NCI-H345 treated with DMSO at 0.1 percent for 48 hours (cell line): ENCODE data around the gene PRDM4.

ENCODE experiments used
- DNase-seq: peaks from one replicate; lab custom pipeline; 2025; ENCODE audit not compliant: unreplicated experiment; lab: John Stamatoyannopoulos, UW

PRDM4 gene

DNA sequence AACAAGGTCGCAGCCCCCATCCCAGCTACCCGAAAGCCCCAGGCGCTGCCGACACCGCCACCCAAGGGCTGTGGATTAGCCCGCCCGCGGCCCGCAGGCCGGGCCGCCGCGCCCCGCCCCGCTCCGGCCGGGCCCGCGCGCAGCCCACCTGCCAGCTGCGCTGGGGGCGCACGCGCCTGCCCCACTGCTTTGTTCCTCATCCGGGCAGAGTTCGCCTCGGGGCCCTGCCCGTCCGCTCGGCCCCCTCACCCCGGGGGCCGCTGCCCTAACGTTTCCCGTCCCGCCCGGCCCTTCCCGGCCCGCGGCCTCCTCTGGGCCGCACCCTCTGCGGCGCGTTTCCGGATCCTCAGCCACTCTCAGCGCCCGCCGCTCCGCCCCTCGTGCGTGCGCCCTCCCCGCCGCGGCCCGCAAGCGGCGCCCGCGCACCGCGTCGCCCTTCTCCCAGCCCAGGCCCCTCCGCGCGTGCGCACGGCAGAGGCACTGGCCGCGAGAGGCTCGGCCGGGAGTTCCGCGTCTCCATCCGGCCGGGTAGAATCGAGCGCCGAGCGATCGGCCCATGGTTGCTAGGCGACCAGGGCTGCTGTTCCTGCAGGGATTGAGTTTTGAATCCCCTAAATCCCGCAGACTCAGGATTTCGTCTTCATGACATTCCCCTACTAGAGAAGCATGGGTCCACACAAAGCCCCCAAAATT lies at the start of gene PRDM4:
TSS of gene PRDM4 (minus strand) at position 329 of the 693 bp plus-strand sequence. CDS start 622 bp downstream, outside the sequence.
- peak; percentile 91 for DNase-seq

GRCh38 chr12:107807471-107808150 lies 46.7 kb upstream of the PRDM4 start:
- DNase-seq = no peak

- DNase-seq = no peak
Measured at GRCh38 chr12:107805488-107806180, 44.7 kb upstream of the PRDM4 start.

DNA sequence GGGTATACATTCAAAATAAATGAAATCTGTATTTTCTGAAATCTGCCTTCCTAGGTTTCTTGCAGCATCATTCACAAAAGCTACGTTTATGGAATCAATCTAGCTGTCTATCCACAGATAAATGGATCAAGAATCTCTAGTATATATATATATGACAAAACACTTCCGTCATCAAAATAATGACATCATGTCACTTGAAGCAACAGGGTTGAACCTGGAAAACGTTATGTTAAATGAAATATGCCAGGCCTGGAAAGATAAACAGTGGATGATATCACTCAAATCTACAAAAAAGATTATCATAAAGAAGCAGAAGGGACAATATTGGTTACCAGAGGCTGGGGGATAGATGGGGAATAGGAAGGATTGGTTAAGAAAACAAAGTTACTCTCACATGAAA lies 42.2 kb upstream of the PRDM4 start:
- no peak for DNase-seq

- no peak for DNase-seq
Measured at GRCh38 chr12:107801150-107801549, 40.2 kb upstream of the PRDM4 start.

DNA sequence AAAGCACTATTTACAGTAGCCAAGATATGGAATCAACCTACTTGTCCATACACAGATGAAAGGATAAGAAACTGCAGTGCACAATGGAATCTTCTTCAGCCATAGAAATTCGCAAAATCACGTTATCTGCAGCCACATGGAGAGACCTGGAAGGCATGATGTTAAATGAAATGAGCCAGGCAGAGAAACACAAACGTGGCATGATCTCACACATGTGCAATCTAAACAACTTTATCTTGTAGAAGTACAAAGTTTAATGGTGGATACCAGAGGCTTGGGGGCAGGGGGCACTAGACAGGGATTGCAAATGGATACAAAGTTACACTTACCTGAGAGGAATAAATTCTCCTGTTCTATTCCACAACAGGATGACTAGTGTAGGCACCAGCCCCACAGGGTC lies 37.6 kb upstream of the PRDM4 start:
- no peak for DNase-seq

DNA sequence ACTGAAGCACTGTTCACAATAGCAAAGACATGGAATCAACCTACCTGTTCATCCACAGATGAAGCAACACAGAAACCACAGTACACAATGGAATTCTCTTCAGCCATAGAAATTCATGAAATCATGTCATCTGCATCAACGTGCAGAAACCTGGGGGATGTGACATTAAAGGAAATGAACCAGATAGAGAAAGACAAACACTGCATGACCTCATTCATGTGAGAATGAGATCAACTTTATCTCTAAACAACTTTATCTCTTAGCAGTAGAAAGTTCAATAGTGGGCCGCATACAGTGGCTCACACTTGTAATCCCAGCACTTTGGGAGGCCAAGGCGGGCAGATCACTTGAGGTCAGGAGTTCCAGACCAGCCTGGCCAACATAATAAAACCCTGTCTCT lies 33.5 kb upstream of the PRDM4 start:
- no peak for DNase-seq

- DNase-seq = no peak
Measured at GRCh38 chr12:107791465-107792089, 30.6 kb upstream of the PRDM4 start.

DNA sequence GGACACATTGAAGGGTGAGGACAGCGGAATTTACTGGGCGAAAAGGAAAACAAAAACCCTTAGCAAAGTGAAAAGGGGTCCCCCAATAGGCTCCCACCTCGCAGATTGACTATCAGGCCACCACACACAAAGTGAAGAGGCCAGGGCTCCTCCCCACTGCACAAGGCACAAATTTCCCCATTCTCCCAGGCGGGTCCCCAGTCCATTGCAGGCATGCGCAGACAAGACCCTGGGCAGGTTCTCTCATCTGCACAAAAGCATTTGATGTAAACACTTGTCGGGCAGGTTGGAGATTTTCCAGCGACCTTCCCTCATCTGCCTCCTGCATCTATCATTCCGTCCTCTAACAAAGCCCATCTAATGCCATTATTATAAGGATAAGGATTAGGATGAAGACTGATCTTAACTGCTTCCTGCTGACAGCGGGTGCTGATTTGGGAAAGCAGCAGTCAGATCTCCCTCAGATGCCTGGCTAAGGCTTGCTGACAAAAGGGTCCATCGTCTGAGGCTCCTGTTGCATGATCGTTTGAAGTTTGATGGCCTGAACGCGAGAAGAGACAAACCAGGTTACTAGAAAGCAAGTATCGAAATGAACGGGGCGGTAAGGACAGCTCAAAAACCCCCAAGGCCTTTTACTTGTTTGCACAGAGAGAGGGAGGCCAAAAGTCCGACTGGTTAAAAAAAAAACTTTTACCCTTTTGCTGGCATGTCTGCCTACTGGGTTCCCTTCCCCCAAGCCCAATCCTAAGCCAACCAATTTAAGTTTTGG lies 27.9 kb upstream of the PRDM4 start:
- no peak for DNase-seq

DNA sequence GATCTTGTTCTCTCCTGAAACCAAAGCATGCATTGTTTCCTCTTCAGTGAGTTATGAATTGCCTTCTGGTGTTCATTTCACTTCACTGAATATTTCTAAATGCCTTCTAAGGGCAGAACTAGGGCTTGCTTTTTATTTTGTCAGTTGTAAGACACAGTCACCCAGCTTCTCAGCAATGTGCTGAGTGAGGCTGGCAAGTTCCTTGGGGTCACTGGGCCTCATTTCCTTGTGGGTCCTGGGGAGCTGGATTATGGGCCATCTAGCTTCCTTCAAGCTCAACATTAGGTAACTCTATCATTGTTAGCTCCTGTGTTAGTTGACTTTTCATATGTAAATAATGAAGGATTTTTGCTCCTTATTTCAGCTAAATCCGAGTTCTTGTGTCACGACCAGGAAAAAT lies 27.3 kb upstream of the PRDM4 start:
- no peak for DNase-seq

DNA sequence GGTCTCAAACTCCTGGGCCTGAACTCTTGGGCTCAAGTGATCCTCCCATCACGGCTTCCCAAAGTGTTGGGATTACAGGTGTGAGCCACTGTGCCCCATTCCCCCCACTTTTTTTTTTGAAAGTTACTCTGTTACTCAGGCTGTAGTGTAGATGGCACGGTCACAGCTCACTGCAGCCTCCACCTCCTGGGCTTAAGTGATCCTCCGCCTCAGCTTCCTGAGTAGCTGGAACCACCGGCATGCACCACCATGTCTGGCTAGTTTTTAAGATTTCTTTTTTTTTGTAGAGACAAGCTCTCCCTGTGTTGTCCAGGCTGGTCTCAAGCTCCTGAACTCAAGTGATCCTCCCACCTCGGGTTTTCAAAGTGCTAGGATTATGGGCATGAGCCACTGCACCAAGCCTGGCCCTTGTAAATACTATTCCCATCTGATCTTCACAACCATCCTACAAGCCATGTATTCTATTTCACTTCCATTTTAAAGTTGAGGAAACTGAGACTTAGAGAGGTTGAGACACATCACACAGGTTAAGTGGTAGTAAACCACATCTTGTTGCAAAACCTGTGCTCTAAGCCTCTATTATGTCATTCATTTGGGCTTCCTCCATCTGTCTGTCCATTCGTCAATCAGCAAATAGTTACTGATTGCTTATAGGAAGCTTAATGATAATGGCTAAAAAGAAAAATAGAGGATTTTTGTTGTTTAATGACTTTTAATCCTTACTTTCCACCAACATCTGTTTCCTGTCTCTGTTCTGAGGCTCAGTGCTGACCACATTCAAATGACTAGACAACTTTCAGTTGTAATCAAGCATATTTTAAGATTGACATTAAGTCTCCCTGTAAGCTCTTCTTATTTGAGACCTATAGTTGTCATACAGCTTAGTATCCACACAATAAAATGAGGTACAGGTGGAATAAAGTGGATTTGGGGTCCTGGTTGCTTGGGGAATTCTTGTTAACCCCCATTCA lies 22.8 kb upstream of the PRDM4 start:
- no peak for DNase-seq

DNA sequence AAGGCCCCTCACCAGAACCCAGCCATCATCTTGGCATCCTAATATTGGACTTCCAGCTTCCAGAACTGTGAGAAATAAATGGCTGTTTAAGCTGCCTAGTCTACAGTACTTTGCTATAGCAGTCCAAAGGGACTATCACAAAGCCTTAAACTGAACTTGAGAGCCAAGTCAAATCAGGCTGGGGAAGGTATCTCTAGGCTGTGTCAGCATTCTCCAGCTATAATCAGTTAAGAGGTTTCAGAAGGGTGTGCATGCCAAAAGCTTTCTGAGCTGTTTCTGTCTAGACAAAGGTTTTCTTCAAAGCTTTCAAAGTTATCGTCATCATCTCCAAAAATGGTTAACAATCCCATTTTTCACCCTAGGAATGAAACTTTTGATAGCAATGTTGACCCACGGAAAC lies 21.1 kb upstream of the PRDM4 start:
- no peak for DNase-seq

GRCh38 chr12:107780298-107780697 lies 19.4 kb upstream of the PRDM4 start:
- DNase-seq = no peak

GRCh38 chr12:107779077-107779831 lies 18.3 kb upstream of the PRDM4 start:
- DNase-seq = no peak

- DNase-seq = no peak
Measured at GRCh38 chr12:107778383-107779025, 17.6 kb upstream of the PRDM4 start.

- DNase-seq = no peak
Measured at GRCh38 chr12:107776171-107776570, 15.2 kb upstream of the PRDM4 start.

GRCh38 chr12:107775093-107775721 lies 14.3 kb upstream of the PRDM4 start:
- DNase-seq = no peak
